Neutrophil (primary cell): Measurements from ENCODE around the gene SLITRK3.

Experiments used
- H3K27ac ChIP-seq: fragments of 200-600 bp; sonication (generic); 2 replicates; pipeline ENCODE4 v1.5.1; 2016; ENCODE audit warnings: mild to moderate bottlenecking, moderate library complexity
- H3K27me3 ChIP-seq: fragments of 200-600 bp; sonication (generic); 2 replicates; pipeline ENCODE4 v1.6.0; 2016; ENCODE audit warnings: mild to moderate bottlenecking
- H3K36me3 ChIP-seq: fragments of 200-600 bp; sonication (generic); 2 replicates; pipeline ENCODE4 v1.5.1; 2017
- H3K4me1 ChIP-seq, 2 experiments: fragments of 200-600 bp in 1 of 2; sonication (generic) in 1 of 2; 1 replicate in 1 of 2; 2 replicates in 1 of 2; pipeline versions ENCODE4 v1.5.1 to v1.6.1; 2013 to 2016; ENCODE audit warnings: low read depth in 1 of 2, low read length in 1 of 2, mild to moderate bottlenecking in 1 of 2, moderate library complexity in 1 of 2; ENCODE audit not compliant: control insufficient read depth in 1 of 2, insufficient read depth in 1 of 2
- H3K4me3 ChIP-seq, 2 experiments: fragments of 200-600 bp in 1 of 2; sonication (generic) in 1 of 2; 1 replicate in 1 of 2; 2 replicates in 1 of 2; pipeline ENCODE4 v1.5.1; 2013 to 2016; ENCODE audit warnings: low read depth in 1 of 2, low read length in 1 of 2, mild to moderate bottlenecking in 1 of 2, moderate library complexity in 1 of 2
- H3K9me3 ChIP-seq: fragments of 200-600 bp; sonication (generic); 2 replicates; pipeline ENCODE4 v1.5.1; 2016
- TF ChIP-seq, protein P1 (sequence below): fragments of 200-600 bp; sonication (generic); IDR thresholded peaks from 2 replicates; pipeline ENCODE4 v1.5.1; 2016; ENCODE audit warnings: antibody characterized with exemption

The SLITRK3 gene

DNA sequence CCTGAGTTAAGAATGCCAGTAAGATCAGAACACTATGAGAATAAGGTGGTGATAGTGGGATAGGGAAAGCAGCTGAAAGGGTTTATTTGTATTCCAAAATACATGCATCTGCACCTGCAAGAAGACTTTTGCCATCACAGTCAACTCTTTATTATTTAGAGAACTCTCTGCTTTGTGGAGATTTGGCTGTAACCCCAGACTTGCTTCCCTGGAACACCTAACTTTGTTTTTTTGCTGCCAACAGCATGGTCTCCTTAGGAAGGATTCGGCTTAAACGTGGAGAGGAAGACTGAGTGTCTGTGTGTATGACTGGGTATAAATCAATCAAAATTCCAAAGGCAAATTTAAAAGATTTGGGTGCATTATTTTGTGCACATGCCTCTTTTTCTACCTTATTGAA lies 21.6 kb upstream of the SLITRK3 start:
- Histone ChIP-seq H3K27ac (no peak overlapping the region), H3K36me3 (no peaks in the 10 kb centered on the region), H3K9me3 (no peaks in the 10 kb centered on the region), H3K4me3 (no peak overlapping the region), H3K4me1 (no peaks in the 10 kb centered on the region), H3K27me3 (no peaks in the 10 kb centered on the region)
- TF ChIP-seq, protein P1, sequence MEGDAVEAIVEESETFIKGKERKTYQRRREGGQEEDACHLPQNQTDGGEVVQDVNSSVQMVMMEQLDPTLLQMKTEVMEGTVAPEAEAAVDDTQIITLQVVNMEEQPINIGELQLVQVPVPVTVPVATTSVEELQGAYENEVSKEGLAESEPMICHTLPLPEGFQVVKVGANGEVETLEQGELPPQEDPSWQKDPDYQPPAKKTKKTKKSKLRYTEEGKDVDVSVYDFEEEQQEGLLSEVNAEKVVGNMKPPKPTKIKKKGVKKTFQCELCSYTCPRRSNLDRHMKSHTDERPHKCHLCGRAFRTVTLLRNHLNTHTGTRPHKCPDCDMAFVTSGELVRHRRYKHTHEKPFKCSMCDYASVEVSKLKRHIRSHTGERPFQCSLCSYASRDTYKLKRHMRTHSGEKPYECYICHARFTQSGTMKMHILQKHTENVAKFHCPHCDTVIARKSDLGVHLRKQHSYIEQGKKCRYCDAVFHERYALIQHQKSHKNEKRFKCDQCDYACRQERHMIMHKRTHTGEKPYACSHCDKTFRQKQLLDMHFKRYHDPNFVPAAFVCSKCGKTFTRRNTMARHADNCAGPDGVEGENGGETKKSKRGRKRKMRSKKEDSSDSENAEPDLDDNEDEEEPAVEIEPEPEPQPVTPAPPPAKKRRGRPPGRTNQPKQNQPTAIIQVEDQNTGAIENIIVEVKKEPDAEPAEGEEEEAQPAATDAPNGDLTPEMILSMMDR, result no peak

DNA sequence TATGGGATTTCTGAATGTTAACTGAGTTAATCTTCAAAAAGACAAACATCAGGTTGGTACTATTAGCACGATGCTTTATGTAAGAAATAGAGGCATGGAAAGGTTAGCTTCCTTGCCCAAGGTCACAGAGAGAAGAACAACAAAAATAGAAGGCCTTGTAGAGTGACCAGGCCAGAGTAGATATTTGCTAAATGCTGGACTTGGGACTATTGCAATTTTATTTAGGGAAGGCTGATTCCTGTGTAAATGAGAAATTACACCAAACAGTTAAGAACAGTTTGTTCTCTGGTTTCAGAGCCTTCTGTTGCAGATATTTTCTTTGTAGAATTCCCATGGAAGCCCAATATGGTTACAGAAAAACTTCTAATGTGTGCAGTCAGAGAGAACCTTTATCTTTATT lies 16.4 kb upstream of the SLITRK3 start:
- no peak overlapping the region for H3K27ac ChIP-seq
- no peaks in the 10 kb centered on the region for H3K36me3 ChIP-seq
- no peak overlapping the region for H3K4me3 ChIP-seq
- no peaks in the 10 kb centered on the region for H3K9me3 ChIP-seq
- H3K4me1 ChIP-seq, result no peaks in the 10 kb centered on the region
- H3K27me3 ChIP-seq, result peaks cover 1% of the 10 kb centered on the region
- TF ChIP-seq, protein P1, result no peak

DNA sequence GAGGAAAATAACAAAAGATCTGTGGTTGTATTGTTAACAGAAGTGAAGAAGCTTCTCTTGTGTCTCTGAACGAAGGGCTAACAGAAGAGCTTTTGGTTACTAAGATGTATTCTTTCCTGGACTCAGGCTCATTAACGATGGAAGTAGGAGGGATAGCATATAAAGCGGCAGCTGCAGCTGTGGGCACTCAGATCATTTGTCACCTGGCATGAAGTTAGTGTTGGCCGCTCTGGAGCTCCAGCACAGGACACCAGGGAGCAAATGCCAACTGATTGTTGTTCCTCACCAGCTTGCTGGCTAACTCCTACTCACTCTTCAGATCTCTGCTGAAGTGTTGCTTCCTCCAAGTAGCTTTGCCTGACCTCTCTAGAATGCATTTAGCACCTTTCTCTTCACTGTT lies 15.5 kb upstream of the SLITRK3 start:
- H3K4me1 ChIP-seq, result no peaks in the 10 kb centered on the region
- no peak overlapping the region for H3K4me3 ChIP-seq
- no peak overlapping the region for H3K27ac ChIP-seq
- no peaks in the 10 kb centered on the region for H3K36me3 ChIP-seq
- no peaks in the 10 kb centered on the region for H3K9me3 ChIP-seq
- TF ChIP-seq, protein P1, result no peak
- H3K27me3 ChIP-seq, result peaks cover 10% of the 10 kb centered on the region

DNA sequence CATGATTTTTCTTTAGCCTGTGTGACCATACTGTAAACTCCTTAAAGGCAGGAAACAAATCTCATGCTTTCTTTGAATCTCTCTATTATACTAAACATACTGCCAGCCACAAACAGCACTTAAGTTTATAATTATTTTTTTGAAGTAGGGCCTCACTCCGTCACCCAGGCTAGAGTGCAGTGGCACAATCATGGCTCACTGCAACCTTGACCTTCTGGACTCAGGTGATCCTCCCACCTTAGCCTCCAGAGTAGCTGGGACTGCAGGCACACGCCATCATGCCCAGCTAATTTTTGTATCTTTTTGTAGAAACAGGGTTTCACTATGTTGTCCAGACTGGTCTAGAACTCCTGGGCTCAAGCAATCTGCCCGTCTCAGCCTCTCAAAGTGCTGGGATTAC lies 14.5 kb upstream of the SLITRK3 start:
- H3K27ac ChIP-seq, result no peak overlapping the region
- no peaks in the 10 kb centered on the region for H3K36me3 ChIP-seq
- H3K27me3 ChIP-seq, result peaks cover 11% of the 10 kb centered on the region
- TF ChIP-seq, protein P1, result no peak
- H3K9me3 ChIP-seq, result no peaks in the 10 kb centered on the region
- H3K4me3 ChIP-seq, result no peak overlapping the region
- no peaks in the 10 kb centered on the region for H3K4me1 ChIP-seq

DNA sequence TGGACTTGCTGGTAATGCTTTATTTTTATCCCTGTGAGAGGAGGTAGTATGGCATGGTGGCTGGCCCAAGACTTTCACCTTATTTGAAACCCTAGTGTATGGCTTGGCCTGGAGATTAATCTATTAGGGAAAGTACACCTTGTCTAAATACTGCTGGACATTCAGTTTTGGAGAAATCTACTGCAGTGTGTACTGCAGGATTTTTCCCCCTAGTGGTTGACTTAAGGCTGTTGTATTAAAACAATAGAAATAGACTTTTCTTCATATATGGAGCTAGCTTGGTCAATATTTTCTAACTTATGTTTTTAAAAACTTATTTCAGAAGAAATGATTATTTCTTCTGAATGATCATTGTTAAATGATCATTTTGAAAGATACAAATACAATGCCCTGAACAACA lies 13.9 kb upstream of the SLITRK3 start:
- no peak overlapping the region for H3K27ac ChIP-seq
- TF ChIP-seq, protein P1, result no peak
- no peaks in the 10 kb centered on the region for H3K36me3 ChIP-seq
- no peaks in the 10 kb centered on the region for H3K9me3 ChIP-seq
- H3K4me3 ChIP-seq, result no peak overlapping the region
- no peaks in the 10 kb centered on the region for H3K4me1 ChIP-seq
- H3K27me3 ChIP-seq, result peaks cover 11% of the 10 kb centered on the region
